ENCODE measurements around the gene OR10A3. TPM values are rescaled to one million over a fixed set of nuclear protein-coding genes. Genes with fewer than 3 reads are reported as not detected.

OR10A3 gene
- total and polyA plus RNA-seq, 7 donors: not detected

DNA sequence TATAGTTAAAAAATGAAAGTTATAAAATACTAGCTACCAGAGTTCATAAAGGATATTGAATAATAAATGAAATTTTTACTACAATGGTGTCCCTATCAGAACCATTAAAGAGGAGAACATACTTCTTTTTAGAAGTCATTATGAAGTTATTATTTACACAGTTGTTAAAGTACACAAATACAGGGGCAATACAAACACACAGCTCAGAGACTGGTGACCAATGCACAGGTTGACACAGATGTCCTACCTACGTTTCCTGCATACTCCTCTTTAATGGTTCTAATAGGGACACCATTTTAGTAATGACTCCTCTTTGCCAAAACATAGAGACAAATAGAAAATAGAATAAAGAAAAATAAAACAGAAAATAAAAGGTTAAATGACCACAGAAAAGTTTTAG is 13.7 kb upstream of the OR10A3 start:
- Histone ChIP-seq H3K4me3 (no peak overlapping the region), H3K9me3 (no peaks in the 10 kb centered on the region), H3K27me3 (ENCODE audit: insufficient read depth in 3 of 3, low read length in 2 of 3) (no peaks in the 10 kb centered on the region), H3K36me3 (ENCODE audit: insufficient read depth in 1 of 2, low read depth in 1 of 2) (no peaks in the 10 kb centered on the region), H3K27ac (no peak overlapping the region), H3K4me1 (no peaks in the 10 kb centered on the region)
- intact Hi-C loops (cut with DNase I): no loop called here
- DNase-seq: no peak
- ATAC-seq: no peak
- TF ChIP-seq, protein P1, sequence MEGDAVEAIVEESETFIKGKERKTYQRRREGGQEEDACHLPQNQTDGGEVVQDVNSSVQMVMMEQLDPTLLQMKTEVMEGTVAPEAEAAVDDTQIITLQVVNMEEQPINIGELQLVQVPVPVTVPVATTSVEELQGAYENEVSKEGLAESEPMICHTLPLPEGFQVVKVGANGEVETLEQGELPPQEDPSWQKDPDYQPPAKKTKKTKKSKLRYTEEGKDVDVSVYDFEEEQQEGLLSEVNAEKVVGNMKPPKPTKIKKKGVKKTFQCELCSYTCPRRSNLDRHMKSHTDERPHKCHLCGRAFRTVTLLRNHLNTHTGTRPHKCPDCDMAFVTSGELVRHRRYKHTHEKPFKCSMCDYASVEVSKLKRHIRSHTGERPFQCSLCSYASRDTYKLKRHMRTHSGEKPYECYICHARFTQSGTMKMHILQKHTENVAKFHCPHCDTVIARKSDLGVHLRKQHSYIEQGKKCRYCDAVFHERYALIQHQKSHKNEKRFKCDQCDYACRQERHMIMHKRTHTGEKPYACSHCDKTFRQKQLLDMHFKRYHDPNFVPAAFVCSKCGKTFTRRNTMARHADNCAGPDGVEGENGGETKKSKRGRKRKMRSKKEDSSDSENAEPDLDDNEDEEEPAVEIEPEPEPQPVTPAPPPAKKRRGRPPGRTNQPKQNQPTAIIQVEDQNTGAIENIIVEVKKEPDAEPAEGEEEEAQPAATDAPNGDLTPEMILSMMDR (IDR thresholded peaks at IDR 0.05): no peak
- 68 to 82% (median 74%) methylated on average over 1 of the region's 1 CpG for WGBS, 3 donors

DNA sequence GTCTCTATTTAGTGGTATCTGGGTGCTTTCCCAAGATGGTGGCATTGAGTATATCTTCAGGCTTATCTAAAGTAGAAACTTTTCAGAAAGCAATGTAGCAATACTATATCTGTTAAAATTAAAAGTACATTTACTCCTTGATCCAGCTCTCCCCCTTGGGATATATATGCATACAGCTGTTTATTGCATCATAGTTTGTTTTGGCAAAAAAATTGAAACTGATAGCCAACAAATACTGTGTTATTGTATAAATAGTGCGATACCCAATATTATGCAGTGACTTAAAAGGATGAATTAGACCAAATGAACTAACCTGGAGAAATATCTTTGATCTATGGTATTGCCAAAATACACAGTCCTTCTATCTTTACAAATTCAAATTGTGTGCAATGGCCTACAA is 8.4 kb upstream of the OR10A3 start:
- WGBS, 3 donors: 68 to 75% (median 68%) methylated on average over 1 of the region's 1 CpG
- TF ChIP-seq, protein P1 (IDR thresholded peaks at IDR 0.05): no peak
- Histone ChIP-seq H3K36me3 (ENCODE audit: insufficient read depth in 1 of 2, low read depth in 1 of 2) (no peaks in the 10 kb centered on the region), H3K9me3 (no peaks in the 10 kb centered on the region), H3K27ac (no peak overlapping the region), H3K27me3 (ENCODE audit: insufficient read depth in 3 of 3, low read length in 2 of 3) (no peaks in the 10 kb centered on the region), H3K4me1 (no peaks in the 10 kb centered on the region), H3K4me3 (no peak overlapping the region)
- DNase-seq: no peak
- ATAC-seq: no peak
- intact Hi-C loops (cut with DNase I): no loop called here

DNA sequence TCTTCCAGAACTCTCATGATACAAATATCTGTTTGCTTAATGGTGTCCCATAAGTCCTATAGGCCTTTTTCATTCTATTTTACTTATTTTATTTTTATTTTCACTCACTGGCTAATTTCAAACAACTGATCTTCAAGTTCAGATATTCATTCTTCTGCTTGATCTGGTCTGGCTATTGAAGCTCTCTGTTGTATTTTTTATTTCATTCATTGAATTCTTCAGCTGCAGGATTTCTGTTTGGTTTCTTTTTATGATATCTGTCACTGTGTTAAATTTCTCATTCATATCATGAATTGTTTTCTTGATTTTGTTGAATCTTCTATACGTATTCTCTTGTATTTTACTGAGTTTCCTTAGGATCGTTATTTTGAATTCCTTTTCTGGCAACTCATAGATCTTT is 2.6 kb upstream of the OR10A3 start:
- no peak for ATAC-seq
- intact Hi-C loops (cut with DNase I): no loop called here
- DNase-seq: no peak
- no peak overlapping the region for H3K27ac ChIP-seq
- no peaks in the 10 kb centered on the region for H3K4me1 ChIP-seq
- no peaks in the 10 kb centered on the region for H3K36me3 ChIP-seq (ENCODE audit: insufficient read depth in 1 of 2, low read depth in 1 of 2)
- no peaks in the 10 kb centered on the region for H3K27me3 ChIP-seq (ENCODE audit: insufficient read depth in 3 of 3, low read length in 2 of 3)
- TF ChIP-seq, protein P1 (IDR thresholded peaks at IDR 0.05): no peak
- H3K4me3 ChIP-seq: no peak overlapping the region
- peaks cover 18% of the 10 kb centered on the region for H3K9me3 ChIP-seq
- 82 to 87% (median 84%) methylated on average over 2 of the region's 2 CpGs for WGBS, 3 donors

DNA sequence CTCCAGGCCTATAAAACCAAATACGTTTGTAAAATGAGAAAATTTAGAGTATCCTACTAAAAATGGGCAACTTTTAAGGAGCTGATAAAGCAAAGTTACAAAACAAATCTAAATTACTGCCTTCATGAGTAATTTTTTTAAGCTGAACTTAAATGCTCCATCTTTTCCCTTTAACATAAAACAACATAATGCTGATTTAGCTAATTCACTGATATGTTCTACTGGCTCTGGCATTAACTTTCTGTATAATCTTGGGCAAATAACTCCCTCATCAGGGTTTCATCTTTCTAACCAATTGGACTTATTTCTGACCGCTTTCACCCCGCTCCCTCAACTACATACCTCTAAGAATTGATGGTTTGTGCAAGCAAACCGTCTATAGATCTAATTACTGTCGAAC is 362 bp downstream of the OR10A3 start:
- ATAC-seq: no peak
- H3K27ac ChIP-seq: no peak overlapping the region
- intact Hi-C loops (cut with DNase I): no loop called here
- 53 to 66% (median 61%) methylated on average over 5 of the region's 5 CpGs for WGBS, 3 donors
- H3K4me1 ChIP-seq: no peaks in the 10 kb centered on the region
- no peak for DNase-seq
- H3K27me3 ChIP-seq (ENCODE audit: insufficient read depth in 3 of 3, low read length in 2 of 3): no peaks in the 10 kb centered on the region
- no peaks in the 10 kb centered on the region for H3K36me3 ChIP-seq (ENCODE audit: insufficient read depth in 1 of 2, low read depth in 1 of 2)
- peaks cover 18% of the 10 kb centered on the region for H3K9me3 ChIP-seq
- TF ChIP-seq, protein P1 (IDR thresholded peaks at IDR 0.05): no peak
- no peak overlapping the region for H3K4me3 ChIP-seq

DNA sequence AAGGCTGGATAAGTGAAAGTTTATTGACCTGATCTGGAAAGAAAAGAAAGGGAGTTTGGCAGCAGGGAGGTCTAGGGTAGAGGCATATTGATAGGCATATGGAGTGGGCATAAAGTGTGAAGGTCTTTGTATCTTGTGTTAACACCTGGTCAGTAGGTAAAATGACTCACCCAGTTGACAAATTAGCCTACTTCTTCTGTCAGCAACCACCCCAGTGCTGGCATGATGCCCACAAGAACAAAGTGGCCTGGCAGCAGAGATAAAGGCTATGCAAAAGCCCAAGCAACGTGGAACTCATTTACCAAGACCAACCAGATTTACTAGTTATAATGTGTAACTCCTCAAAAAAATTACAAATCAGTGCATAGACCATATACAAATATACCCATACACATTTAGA is 4.9 kb downstream of the OR10A3 start:
- Histone ChIP-seq H3K9me3 (no peaks in the 10 kb centered on the region), H3K4me1 (no peaks in the 10 kb centered on the region), H3K36me3 (ENCODE audit: insufficient read depth in 1 of 2, low read depth in 1 of 2) (no peaks in the 10 kb centered on the region), H3K4me3 (no peak overlapping the region), H3K27ac (no peak overlapping the region), H3K27me3 (ENCODE audit: insufficient read depth in 3 of 3, low read length in 2 of 3) (no peaks in the 10 kb centered on the region)
- DNase-seq (no peak), ATAC-seq (no peak)
- intact Hi-C loops (cut with DNase I): no loop called here
- WGBS, 3 donors: 41 to 56% (median 46%) methylated on average over 1 of the region's 1 CpG
- TF ChIP-seq, protein P1 (IDR thresholded peaks at IDR 0.05): no peak
